GM19397 (cell line): ENCODE data around the gene REEP6.

ENCODE experiments used
- ATAC-seq: cut with Tn5 transposase; IDR thresholded peaks from one replicate; pipeline ENCODE4 v1.9.1; 2021; ENCODE audit warnings: mild to moderate bottlenecking, moderate library complexity; ENCODE audit not compliant: unreplicated experiment

Gene REEP6

GRCh38 chr19:1456121-1456900 is 34.7 kb upstream of the REEP6 start:
- no peak for ATAC-seq

DNA sequence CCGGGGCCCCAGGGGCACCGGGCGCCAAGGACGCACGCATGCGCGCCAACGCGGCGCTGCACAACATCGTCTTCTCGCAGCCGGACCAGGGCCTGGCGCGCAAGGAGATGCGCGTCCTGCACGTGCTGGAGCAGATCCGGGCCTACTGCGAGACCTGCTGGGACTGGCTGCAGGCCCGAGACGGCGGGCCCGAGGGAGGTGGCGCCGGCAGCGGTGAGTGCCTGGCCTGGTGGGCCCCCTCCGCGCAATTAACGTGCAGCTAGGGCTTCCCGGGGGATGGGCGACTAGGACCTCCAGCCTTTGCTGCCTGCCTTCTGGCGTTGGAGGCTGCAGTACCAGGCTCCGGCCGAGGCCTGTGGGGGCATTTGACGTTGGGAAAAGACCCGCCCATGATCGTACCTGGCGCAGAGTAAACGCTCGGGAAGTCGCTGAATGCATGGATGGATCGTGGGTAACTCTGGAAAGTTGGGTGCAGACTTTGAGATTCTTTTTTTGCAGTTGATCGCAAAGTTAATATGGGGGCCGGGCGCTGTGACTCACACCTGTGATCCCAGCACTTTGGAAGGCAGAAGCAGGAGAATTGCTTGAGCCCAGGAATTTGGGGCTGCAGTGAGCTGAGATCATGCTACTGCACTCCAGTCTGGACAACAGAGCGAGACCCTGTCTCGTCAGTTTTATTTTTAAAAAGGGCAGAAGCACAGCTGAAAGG is 33.8 kb upstream of the REEP6 start:
- no peak for ATAC-seq

GRCh38 chr19:1457892-1458291 is 33.1 kb upstream of the REEP6 start:
- ATAC-seq, result no peak

- no peak for ATAC-seq
Measured at GRCh38 chr19:1459479-1459878, 31.5 kb upstream of the REEP6 start.

- no peak for ATAC-seq
Measured at GRCh38 chr19:1460033-1460995, 30.7 kb upstream of the REEP6 start.

GRCh38 chr19:1461862-1462261 is 29.1 kb upstream of the REEP6 start:
- ATAC-seq, result no peak

GRCh38 chr19:1465191-1466016 is 25.6 kb upstream of the REEP6 start:
- no peak for ATAC-seq

- no peak for ATAC-seq
Measured at GRCh38 chr19:1466018-1466460, 24.9 kb upstream of the REEP6 start.

- no peak for ATAC-seq
Measured at GRCh38 chr19:1466461-1467214, 24.3 kb upstream of the REEP6 start.

DNA sequence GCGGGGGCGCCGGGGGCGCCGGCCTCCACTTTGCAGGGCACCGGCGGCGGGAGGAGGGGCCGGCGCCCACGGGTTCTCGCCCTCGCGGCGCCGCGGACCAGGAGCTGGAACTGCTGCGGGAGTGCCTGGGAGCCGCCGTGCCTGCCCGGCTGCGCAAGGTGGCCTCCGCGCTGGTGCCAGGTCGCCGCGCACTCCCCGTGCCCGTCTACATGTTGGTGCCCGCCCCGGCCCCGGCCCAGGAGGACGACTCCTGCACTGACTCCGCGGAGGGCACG is 23.8 kb upstream of the REEP6 start:
- ATAC-seq, result no peak

- no peak for ATAC-seq
Measured at GRCh38 chr19:1467490-1468273, 23.3 kb upstream of the REEP6 start.

DNA sequence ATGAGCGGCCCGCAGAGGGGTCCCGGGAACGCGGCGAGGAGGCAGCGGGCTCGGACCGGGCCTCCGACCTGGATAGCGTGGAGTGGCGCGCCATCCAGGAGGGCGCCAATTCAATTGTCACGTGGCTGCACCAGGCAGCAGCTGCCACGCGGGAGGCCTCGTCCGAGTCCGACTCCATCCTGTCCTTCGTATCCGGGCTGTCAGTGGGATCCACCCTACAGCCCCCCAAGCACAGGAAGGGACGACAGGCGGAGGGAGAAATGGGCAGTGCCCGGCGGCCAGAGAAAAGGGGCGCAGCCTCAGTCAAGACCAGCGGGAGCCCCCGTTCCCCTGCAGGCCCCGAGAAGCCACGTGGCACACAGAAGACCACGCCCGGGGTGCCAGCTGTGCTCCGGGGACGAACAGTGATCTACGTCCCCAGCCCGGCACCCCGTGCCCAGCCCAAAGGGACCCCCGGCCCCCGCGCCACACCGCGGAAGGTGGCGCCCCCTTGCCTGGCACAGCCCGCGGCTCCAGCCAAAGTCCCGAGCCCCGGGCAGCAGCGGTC is 22.6 kb upstream of the REEP6 start:
- ATAC-seq, result no peak

DNA sequence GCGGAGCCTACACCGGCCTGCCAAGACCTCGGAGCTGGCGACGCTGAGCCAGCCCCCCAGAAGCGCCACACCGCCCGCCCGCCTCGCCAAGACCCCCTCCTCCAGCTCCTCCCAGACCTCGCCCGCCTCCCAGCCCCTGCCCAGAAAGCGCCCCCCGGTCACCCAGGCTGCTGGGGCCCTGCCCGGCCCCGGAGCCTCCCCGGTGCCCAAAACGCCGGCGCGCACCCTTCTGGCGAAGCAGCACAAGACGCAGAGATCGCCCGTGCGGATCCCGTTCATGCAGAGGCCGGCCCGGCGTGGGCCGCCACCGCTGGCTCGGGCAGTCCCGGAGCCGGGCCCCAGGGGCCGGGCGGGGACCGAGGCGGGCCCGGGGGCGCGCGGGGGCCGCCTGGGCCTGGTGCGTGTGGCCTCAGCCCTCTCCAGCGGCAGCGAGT is 22.1 kb upstream of the REEP6 start:
- no peak for ATAC-seq

DNA sequence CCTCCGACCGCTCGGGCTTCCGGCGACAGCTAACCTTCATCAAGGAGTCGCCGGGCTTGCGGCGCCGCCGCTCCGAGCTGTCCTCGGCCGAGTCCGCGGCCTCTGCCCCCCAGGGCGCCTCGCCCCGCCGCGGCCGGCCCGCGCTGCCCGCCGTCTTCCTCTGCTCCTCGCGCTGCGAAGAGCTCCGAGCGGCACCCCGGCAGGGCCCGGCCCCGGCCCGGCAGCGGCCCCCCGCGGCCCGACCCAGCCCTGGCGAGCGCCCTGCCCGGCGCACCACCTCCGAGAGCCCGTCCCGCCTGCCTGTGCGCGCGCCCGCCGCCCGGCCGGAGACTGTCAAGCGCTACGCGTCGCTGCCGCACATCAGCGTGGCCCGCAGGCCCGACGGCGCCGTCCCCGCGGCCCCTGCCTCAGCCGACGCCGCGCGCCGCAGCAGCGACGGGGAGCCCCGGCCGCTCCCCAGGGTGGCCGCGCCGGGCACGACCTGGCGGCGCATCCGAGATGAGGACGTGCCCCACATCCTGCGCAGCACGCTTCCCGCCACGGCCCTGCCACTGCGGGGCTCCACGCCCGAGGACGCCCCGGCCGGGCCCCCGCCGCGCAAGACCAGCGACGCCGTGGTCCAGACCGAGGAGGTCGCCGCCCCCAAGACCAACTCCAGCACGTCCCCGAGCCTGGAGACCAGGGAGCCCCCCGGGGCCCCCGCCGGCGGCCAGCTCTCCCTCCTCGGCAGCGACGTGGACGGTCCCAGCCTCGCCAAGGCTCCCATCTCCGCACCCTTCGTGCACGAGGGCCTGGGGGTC is 21.5 kb upstream of the REEP6 start:
- no peak for ATAC-seq

DNA sequence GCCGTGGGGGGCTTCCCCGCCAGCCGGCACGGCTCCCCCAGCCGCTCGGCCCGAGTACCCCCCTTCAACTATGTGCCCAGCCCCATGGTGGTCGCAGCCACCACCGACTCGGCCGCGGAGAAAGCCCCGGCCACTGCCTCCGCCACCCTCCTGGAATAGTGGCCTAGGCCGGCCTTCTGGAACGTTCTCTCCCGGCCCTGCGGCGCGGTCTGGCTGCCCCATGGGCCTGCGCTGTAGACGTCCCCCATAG is 21.0 kb upstream of the REEP6 start:
- no peak for ATAC-seq

GRCh38 chr19:1470305-1471009 is 20.5 kb upstream of the REEP6 start:
- no peak for ATAC-seq

DNA sequence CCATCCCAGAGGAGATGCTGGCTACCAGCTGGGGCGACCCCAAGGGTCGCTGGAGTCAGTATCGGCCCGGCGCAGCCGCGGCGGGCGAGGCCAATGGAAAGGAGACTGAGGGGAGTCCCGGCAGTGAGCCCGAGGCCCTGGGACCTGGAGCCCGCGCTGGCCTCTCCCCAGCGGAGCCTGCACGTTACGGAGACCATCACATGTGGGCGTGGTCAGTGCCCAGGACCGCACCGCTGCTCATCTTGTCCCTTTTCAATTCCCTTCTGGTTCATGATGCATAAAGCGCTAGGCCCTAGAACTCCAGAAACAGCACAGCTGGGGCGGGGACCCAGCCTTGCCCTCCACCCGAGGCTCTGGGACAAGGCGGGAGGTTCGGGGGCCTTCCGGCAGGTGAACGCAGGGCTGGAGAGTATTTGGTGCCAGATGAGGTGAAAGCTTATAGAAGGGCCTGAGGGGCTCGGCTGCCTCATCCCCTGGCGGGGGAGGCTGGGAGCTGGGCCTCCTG is 19.9 kb upstream of the REEP6 start:
- no peak for ATAC-seq
